HEK293 (cell line): ENCODE measurements around the gene LBH.

Experiments used
- GLI2 ChIP-seq: fragments of 450-650 bp; formaldehyde crosslinking; IDR thresholded peaks from 2 replicates; pipeline ENCODE4; 2017; ENCODE audit warnings: missing biosample characterization, missing genetic modification characterization, low read depth, borderline replicate concordance
- HOXA7 ChIP-seq: sonication (generic); formaldehyde crosslinking; IDR thresholded peaks from 2 replicates; pipeline ENCODE4 v1.8.1; 2022; ENCODE audit warnings: missing genetic modification reagents, borderline replicate concordance
- HOXD13 ChIP-seq: sonication (generic); formaldehyde crosslinking; IDR thresholded peaks from 2 replicates; pipeline ENCODE4 v1.8.0; 2022; ENCODE audit warnings: missing genetic modification reagents, borderline replicate concordance
- KLF10 ChIP-seq: fragments of 450-650 bp; IDR thresholded peaks from 2 replicates; pipeline ENCODE4 v1.5.1; 2018; ENCODE audit warnings: missing biosample characterization, mild to moderate bottlenecking, missing genetic modification characterization
- PRDM4 ChIP-seq: fragments of 450-650 bp; formaldehyde crosslinking; IDR thresholded peaks from 2 replicates; pipeline ENCODE4 v1.5.1; 2017; ENCODE audit warnings: missing biosample characterization, missing genetic modification characterization
- REST ChIP-seq: fragments of 450-650 bp; formaldehyde crosslinking; IDR thresholded peaks from 2 replicates; pipeline ENCODE4 v1.5.1; 2016; ENCODE audit warnings: missing biosample characterization, missing genetic modification characterization
- TCF7L2 ChIP-seq: IDR thresholded peaks from 2 replicates; pipeline ENCODE4 v1.6.1; 2011; ENCODE audit warnings: low read depth, mild to moderate bottlenecking, inconsistent platforms, low read length, moderate library complexity, borderline replicate concordance
- ZIC2 ChIP-seq: fragments of 450-650 bp; formaldehyde crosslinking; IDR thresholded peaks from 2 replicates; pipeline ENCODE4 v1.5.1; 2016; ENCODE audit warnings: missing biosample characterization, missing genetic modification characterization
- ZNF114 ChIP-seq: fragments of 450-650 bp; formaldehyde crosslinking; IDR thresholded peaks from 2 replicates; pipeline ENCODE4 v1.5.0; 2017; ENCODE audit warnings: missing biosample characterization, missing genetic modification characterization
- ZNF155 ChIP-seq: fragments of 450-650 bp; formaldehyde crosslinking; IDR thresholded peaks from 2 replicates; pipeline ENCODE4 v1.5.1; 2016; ENCODE audit warnings: missing biosample characterization, missing genetic modification characterization
- ZNF169 ChIP-seq: fragments of 450-650 bp; formaldehyde crosslinking; IDR thresholded peaks from 2 replicates; pipeline ENCODE4 v1.5.1; 2016; ENCODE audit warnings: missing biosample characterization, missing genetic modification characterization
- ZNF335 ChIP-seq: fragments of 450-650 bp; formaldehyde crosslinking; conservative IDR thresholded peaks from 2 replicates; pipeline ENCODE4 v1.5.1; 2016; ENCODE audit warnings: missing biosample characterization, missing genetic modification characterization
- ZNF362 ChIP-seq: fragments of 450-650 bp; formaldehyde crosslinking; IDR thresholded peaks from 2 replicates; pipeline ENCODE4 v1.5.1; 2016; ENCODE audit warnings: missing biosample characterization, missing genetic modification characterization
- ZNF549 ChIP-seq: fragments of 450-650 bp; IDR thresholded peaks from 2 replicates; pipeline ENCODE4 v1.5.1; 2018; ENCODE audit warnings: missing biosample characterization, missing genetic modification characterization, mild to moderate bottlenecking, inconsistent platforms, moderate library complexity
- ZNF610 ChIP-seq: fragments of 450-650 bp; formaldehyde crosslinking; IDR thresholded peaks from 2 replicates; pipeline ENCODE4 v1.5.1; 2016; ENCODE audit warnings: missing biosample characterization, missing genetic modification characterization, borderline replicate concordance
- ZNF658 ChIP-seq: fragments of 450-650 bp; formaldehyde crosslinking; IDR thresholded peaks from 2 replicates; pipeline ENCODE4; 2016; ENCODE audit warnings: missing biosample characterization, missing genetic modification characterization
- ZNF785 ChIP-seq: fragments of 450-650 bp; formaldehyde crosslinking; IDR thresholded peaks from 2 replicates; pipeline ENCODE4 v1.5.1; 2016; ENCODE audit warnings: missing biosample characterization, missing genetic modification characterization
- ZNF830 ChIP-seq: fragments of 450-650 bp; IDR thresholded peaks from 2 replicates; pipeline ENCODE4 v1.5.0; 2018; ENCODE audit warnings: missing biosample characterization, missing genetic modification characterization, low read depth, mild to moderate bottlenecking, moderate library complexity
- TF ChIP-seq, protein P1 (sequence below): fragments of 450-650 bp; formaldehyde crosslinking; IDR thresholded peaks from 2 replicates; pipeline ENCODE4 v1.5.1; 2016; ENCODE audit warnings: missing biosample characterization, missing genetic modification characterization
- TF ChIP-seq, protein P2 (sequence below): fragments of 450-650 bp; formaldehyde crosslinking; IDR thresholded peaks from 2 replicates; pipeline ENCODE4 v1.5.0; 2017; ENCODE audit warnings: missing biosample characterization, missing genetic modification characterization, borderline replicate concordance
- TF ChIP-seq, protein P3 (sequence below): fragments of 450-650 bp; formaldehyde crosslinking; IDR thresholded peaks from 2 replicates; pipeline ENCODE4 v1.5.1; 2016; ENCODE audit warnings: missing biosample characterization, missing genetic modification characterization

Gene LBH

GRCh38 chr2:30252723-30253701, 21.7 kb downstream of the LBH start (continued):
- TF ChIP-seq PRDM4 (tag by site-specific recombination) (0 out of 2 replicates have a peak, but pooled peaks have one; percentile 34), TCF7L2 (no peak), ZIC2 (tag by site-specific recombination) (no peak), ZNF785 (tag by site-specific recombination) (no peak), HOXA7 (CRISPR knock-in tag) (no peak), ZNF362 (tag by site-specific recombination) (no peak), KLF10 (tag by site-specific recombination) (no peak), HOXD13 (no peak), ZNF335 (tag by site-specific recombination) (peak; percentile 77), ZNF830 (tag by site-specific recombination) (no peak), ZNF658 (tag by site-specific recombination) (no peak), REST (tag by site-specific recombination) (no peak), GLI2 (tag by site-specific recombination) (no peak), ZNF155 (no peak), ZNF610 (tag by site-specific recombination) (no peak), ZNF169 (no peak), ZNF114 (tag by site-specific recombination) (no peak), ZNF549 (tag by site-specific recombination) (peak; percentile 46; the same call in 1 of the 2 replicates)
- TF ChIP-seq, protein P1, sequence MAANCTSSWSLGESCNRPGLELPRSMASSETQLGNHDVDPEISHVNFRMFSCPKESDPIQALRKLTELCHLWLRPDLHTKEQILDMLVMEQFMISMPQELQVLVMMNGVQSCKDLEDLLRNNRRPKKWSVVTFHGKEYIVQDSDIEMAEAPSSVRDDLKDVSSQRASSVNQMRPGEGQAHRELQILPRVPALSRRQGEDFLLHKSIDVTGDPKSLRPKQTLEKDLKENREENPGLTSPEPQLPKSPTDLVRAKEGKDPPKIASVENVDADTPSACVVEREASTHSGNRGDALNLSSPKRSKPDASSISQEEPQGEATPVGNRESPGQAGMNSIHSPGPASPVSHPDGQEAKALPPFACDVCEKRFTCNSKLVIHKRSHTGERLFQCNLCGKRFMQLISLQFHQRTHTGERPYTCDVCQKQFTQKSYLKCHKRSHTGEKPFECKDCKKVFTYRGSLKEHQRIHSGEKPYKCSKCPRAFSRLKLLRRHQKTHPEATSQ (tag by site-specific recombination): no peak
- TF ChIP-seq, protein P2, sequence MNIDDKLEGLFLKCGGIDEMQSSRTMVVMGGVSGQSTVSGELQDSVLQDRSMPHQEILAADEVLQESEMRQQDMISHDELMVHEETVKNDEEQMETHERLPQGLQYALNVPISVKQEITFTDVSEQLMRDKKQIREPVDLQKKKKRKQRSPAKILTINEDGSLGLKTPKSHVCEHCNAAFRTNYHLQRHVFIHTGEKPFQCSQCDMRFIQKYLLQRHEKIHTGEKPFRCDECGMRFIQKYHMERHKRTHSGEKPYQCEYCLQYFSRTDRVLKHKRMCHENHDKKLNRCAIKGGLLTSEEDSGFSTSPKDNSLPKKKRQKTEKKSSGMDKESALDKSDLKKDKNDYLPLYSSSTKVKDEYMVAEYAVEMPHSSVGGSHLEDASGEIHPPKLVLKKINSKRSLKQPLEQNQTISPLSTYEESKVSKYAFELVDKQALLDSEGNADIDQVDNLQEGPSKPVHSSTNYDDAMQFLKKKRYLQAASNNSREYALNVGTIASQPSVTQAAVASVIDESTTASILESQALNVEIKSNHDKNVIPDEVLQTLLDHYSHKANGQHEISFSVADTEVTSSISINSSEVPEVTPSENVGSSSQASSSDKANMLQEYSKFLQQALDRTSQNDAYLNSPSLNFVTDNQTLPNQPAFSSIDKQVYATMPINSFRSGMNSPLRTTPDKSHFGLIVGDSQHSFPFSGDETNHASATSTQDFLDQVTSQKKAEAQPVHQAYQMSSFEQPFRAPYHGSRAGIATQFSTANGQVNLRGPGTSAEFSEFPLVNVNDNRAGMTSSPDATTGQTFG: no peak
- TF ChIP-seq, protein P3, sequence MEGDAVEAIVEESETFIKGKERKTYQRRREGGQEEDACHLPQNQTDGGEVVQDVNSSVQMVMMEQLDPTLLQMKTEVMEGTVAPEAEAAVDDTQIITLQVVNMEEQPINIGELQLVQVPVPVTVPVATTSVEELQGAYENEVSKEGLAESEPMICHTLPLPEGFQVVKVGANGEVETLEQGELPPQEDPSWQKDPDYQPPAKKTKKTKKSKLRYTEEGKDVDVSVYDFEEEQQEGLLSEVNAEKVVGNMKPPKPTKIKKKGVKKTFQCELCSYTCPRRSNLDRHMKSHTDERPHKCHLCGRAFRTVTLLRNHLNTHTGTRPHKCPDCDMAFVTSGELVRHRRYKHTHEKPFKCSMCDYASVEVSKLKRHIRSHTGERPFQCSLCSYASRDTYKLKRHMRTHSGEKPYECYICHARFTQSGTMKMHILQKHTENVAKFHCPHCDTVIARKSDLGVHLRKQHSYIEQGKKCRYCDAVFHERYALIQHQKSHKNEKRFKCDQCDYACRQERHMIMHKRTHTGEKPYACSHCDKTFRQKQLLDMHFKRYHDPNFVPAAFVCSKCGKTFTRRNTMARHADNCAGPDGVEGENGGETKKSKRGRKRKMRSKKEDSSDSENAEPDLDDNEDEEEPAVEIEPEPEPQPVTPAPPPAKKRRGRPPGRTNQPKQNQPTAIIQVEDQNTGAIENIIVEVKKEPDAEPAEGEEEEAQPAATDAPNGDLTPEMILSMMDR (tag by site-specific recombination): no peak
